K562 (cell line): Measurements from ENCODE around the gene TPK1. TPM values are rescaled to one million over a fixed set of nuclear protein-coding genes. Genes with fewer than 3 reads are reported as not detected.

ENCODE experiments used
- ATAC-seq: fragments of 200-7000 bp; cut with Tn5 transposase; 3 replicates; pipeline ENCODE4 v1.9.1; 2020; ENCODE audit warnings: moderate library complexity
- BruUV-seq: library from RNA; stranded (reverse); fragments of 400-500 nt; replicated peaks from 2 replicates; lab custom pipeline; 2021; lab: Mats Ljungman, UMichigan
- CTCF ChIA-PET: fragments of 300-600 bp; formaldehyde crosslinking; extraction: SDS; loops from one replicate; lab custom pipeline; 2021; ENCODE audit warnings: low intra/inter-chr PET ratio; lab: Yijun Ruan, JAX
- POLR2A ChIA-PET: fragments of 300-600, 350-650 bp; sonication (Branson Sonifier 250); formaldehyde crosslinking; extraction: SDS; loops from one replicate; lab custom pipeline; 2021; ENCODE audit warnings: antibody characterized with exemption, inconsistent platforms; lab: Yijun Ruan, JAX
- DNase-seq, 4 experiments: peaks; one replicate each; pipeline versions ENCODE4 v3.0.0 to v3.0.0-alpha.2; 2011 to 2018; ENCODE audit warnings: low spot score in 3 of 4, mixed read lengths in 3 of 4; ENCODE audit errors: extremely low read depth in 1 of 4
- FAIRE-seq: peaks from 2 replicates; lab custom pipeline; 2011; peaks lifted over from hg19 to GRCh38; lab: Jason Lieb, UNC
- H2AFZ ChIP-seq: 2 replicates; pipeline ENCODE4 v1.6.0; 2011; ENCODE audit warnings: low read depth, low read length, control low read depth, inconsistent platforms
- H3K27ac ChIP-seq: fragments of 200-600 bp; 3 replicates; pipeline ENCODE4 v1.8.0; 2011; ENCODE audit warnings: low read depth, mild to moderate bottlenecking, control low read depth, inconsistent platforms, low read length, moderate library complexity, mixed read lengths; ENCODE audit errors: extremely low read depth
- H3K27me3 ChIP-seq, 2 experiments: fragments of 300-600 bp in 1 of 2; 2 replicates in 1 of 2; 3 replicates in 1 of 2; pipeline versions ENCODE4 v1.6.0 to v1.8.0; 2011; ENCODE audit warnings: inconsistent platforms in 2 of 2, low read length in 2 of 2, mild to moderate bottlenecking in 1 of 2, mixed read lengths in 1 of 2, moderate library complexity in 1 of 2; ENCODE audit not compliant: control insufficient read depth in 2 of 2, insufficient read depth in 2 of 2
- H3K36me3 ChIP-seq: fragments of 300-600 bp; 3 replicates; pipeline ENCODE4 v1.8.0; 2011; ENCODE audit warnings: mild to moderate bottlenecking, low read length, inconsistent platforms; ENCODE audit not compliant: control insufficient read depth, insufficient read depth
- H3K4me1 ChIP-seq, 2 experiments: fragments of 200-600 bp in 1 of 2; replicated peaks in 1 of 2; 2 replicates in 1 of 2; 3 replicates in 1 of 2; pipeline versions ENCODE4 v1.5.1 to v1.8.0; 2011; ENCODE audit warnings: inconsistent platforms in 2 of 2, low read length in 2 of 2, mild to moderate bottlenecking in 1 of 2, mixed read lengths in 1 of 2, moderate library complexity in 1 of 2; ENCODE audit not compliant: control insufficient read depth in 2 of 2, insufficient read depth in 2 of 2
- H3K4me2 ChIP-seq: 2 replicates; pipeline ENCODE4 v1.6.1; 2011; ENCODE audit warnings: low read length, control low read depth, inconsistent platforms, mixed read lengths; ENCODE audit not compliant: insufficient read depth
- H3K4me3 ChIP-seq: fragments of 200-600 bp; sonication (generic), shearing (Covaris generic); 2 replicates; pipeline ENCODE4 v1.5.1; 2016; ENCODE audit warnings: control low read depth, inconsistent platforms
- H3K79me2 ChIP-seq: fragments of 200-600 bp; 3 replicates; pipeline ENCODE4 v1.8.0; 2011; ENCODE audit warnings: low read length, inconsistent platforms; ENCODE audit not compliant: control insufficient read depth, insufficient read depth
- H3K9ac ChIP-seq, 2 experiments: 2 replicates each; pipeline versions ENCODE4 v1.6.0 to v1.6.1; 2011; ENCODE audit warnings: low read depth in 2 of 2, low read length in 2 of 2, control low read depth in 1 of 2, inconsistent platforms in 1 of 2, mild to moderate bottlenecking in 1 of 2, mixed read lengths in 1 of 2; ENCODE audit not compliant: insufficient read depth in 1 of 2
- H3K9me1 ChIP-seq: one replicate; pipeline ENCODE4 v1.6.0; 2011; ENCODE audit warnings: inconsistent platforms, mild to moderate bottlenecking, low read length, moderate library complexity; ENCODE audit not compliant: control insufficient read depth, insufficient read depth
- H3K9me3 ChIP-seq: replicated peaks from 2 replicates; pipeline ENCODE4 v1.5.1; 2011; ENCODE audit warnings: low read depth, low read length, inconsistent platforms; ENCODE audit not compliant: control insufficient read depth, insufficient read depth
- H4K20me1 ChIP-seq: replicated peaks from 2 replicates; pipeline ENCODE4 v1.6.1; 2011; ENCODE audit warnings: low read length, inconsistent platforms, mixed read lengths; ENCODE audit not compliant: control insufficient read depth, insufficient read depth
- EHMT2 ChIP-seq: fragments of 450-650 bp; IDR thresholded peaks from 2 replicates; pipeline ENCODE4 v1.6.1; 2018; ENCODE audit warnings: antibody characterized with exemption
- ETV1 ChIP-seq: fragments of 450-650 bp; conservative IDR thresholded peaks from 2 replicates; pipeline ENCODE4 v1.6.1; 2016; ENCODE audit warnings: missing genetic modification characterization, control low read depth, low read depth, missing compliant biosample characterization
- FOXM1 ChIP-seq, 2 experiments: fragments of 450-650 bp in 1 of 2; sonication (generic) in 1 of 2; formaldehyde crosslinking in 1 of 2; IDR thresholded peaks; 2 replicates each; pipeline versions ENCODE4 v1.6.1 to v1.9.0; 2017 to 2022; ENCODE audit warnings: low read depth in 2 of 2, mild to moderate bottlenecking in 2 of 2, missing genetic modification reagents in 1 of 2, moderate library complexity in 1 of 2
- NUFIP1 ChIP-seq: fragments of 450-650 bp; IDR thresholded peaks from 2 replicates; pipeline ENCODE4 v1.6.1; 2018; ENCODE audit not compliant: partially characterized antibody
- POLR2B ChIP-seq: fragments of 450-650 bp; IDR thresholded peaks from 2 replicates; pipeline ENCODE4 v1.6.1; 2018; ENCODE audit warnings: low read depth; ENCODE audit not compliant: partially characterized antibody
- RFX1 ChIP-seq: fragments of 450-650 bp; IDR thresholded peaks from 2 replicates; pipeline ENCODE4 v1.6.1; 2016; ENCODE audit warnings: mild to moderate bottlenecking, moderate library complexity
- SMAD3 ChIP-seq: fragments of 450-650 bp; formaldehyde crosslinking; conservative IDR thresholded peaks from 2 replicates; pipeline ENCODE4 v1.4.0; 2020; ENCODE audit warnings: mild to moderate bottlenecking
- U2AF2 ChIP-seq: fragments of 200-400 bp; formaldehyde crosslinking; optimal IDR thresholded peaks from 2 replicates; pipeline ENCODE3; 2017; ENCODE audit warnings: low read depth, mild to moderate bottlenecking, low read length
- ZBTB17 ChIP-seq: fragments of 450-650 bp; formaldehyde crosslinking; IDR thresholded peaks from 2 replicates; pipeline ENCODE4 v1.4.0; 2020; ENCODE audit warnings: mild to moderate bottlenecking
- ZFP1 ChIP-seq: fragments of 450-650 bp; formaldehyde crosslinking; IDR thresholded peaks from 2 replicates; pipeline ENCODE4 v1.4.0; 2020; ENCODE audit warnings: mild to moderate bottlenecking, mixed read lengths
- ZNF347 ChIP-seq: fragments of 450-650 bp; formaldehyde crosslinking; IDR thresholded peaks from 2 replicates; pipeline ENCODE4 v1.4.0; 2020; ENCODE audit warnings: low read depth, mild to moderate bottlenecking, moderate library complexity
- WGBS: fragments of 100-300 bp; shearing (Covaris generic); methylation state at CpG from one replicate; pipeline ENCODE4 v1.1.6; 2016; ENCODE audit warnings: low coverage, mixed read lengths; ENCODE audit not compliant: insufficient coverage; ENCODE audit errors: missing lambda C conversion rate; 5-methylcytosine and 5-hydroxymethylcytosine counted together
- in situ Hi-C: fragments of 300-500 bp; cut with MboI; formaldehyde crosslinking; loops from 4 replicates; pipeline ENCODE4 v1.15.0; 2018; ENCODE audit warnings: inconsistent platforms, mixed read lengths
- intact Hi-C: fragments of 100-400 bp; cut with micrococcal nuclease; formaldehyde crosslinking; loops from 2 replicates; pipeline ENCODE4 v1.14.2; 2022
- polyA plus RNA-seq, 8 experiments: library from polyadenylated mRNA; depleted of rRNA in 4 of 8; stranded (reverse) in 5 of 8; unstranded in 3 of 8; fragments of >200 nt; fragmentation: Nextera tagmentation in 2 of 8; fragmentation: Illumina TruSeq in 1 of 8; extraction: Ambion mirVana in 2 of 8; extraction: Trizol in 1 of 8; gene quantifications; 2 replicates each; pipeline versions ENCODE4 v1.2.1 to v1.2.3, GENCODE V29; 2011 to 2014; ENCODE audit warnings: inconsistent platforms in 1 of 8, missing spikeins in 1 of 8
- total RNA-seq, 7 experiments: library from RNA; depleted of rRNA in 6 of 7; stranded (reverse); fragments of >200 nt in 6 of 7; fragmentation: Illumina TruSeq in 2 of 7; extraction: Trizol in 2 of 7; gene quantifications; 2 replicates each; pipeline versions ENCODE4 v1.2.1 to v1.2.3, GENCODE V29; 2011 to 2021; ENCODE audit warnings: low replicate concordance in 1 of 7
- TF ChIP-seq, protein P1 (sequence below): fragments of 450-650 bp; formaldehyde crosslinking; IDR thresholded peaks from 2 replicates; pipeline ENCODE4 v1.4.0; 2020; ENCODE audit warnings: mild to moderate bottlenecking
- TF ChIP-seq, protein P2 (sequence below), 2 experiments: IDR thresholded peaks in 1 of 2; conservative IDR thresholded peaks in 1 of 2; 2 replicates each; pipeline ENCODE4 v1.6.1; 2016; ENCODE audit warnings: low read depth in 2 of 2, mild to moderate bottlenecking in 1 of 2, missing compliant biosample characterization in 1 of 2, missing genetic modification characterization in 1 of 2, moderate library complexity in 1 of 2
- TF ChIP-seq, protein P3 (sequence below): fragments of 450-650 bp; IDR thresholded peaks from 2 replicates; pipeline ENCODE4 v1.6.1; 2016; ENCODE audit warnings: mild to moderate bottlenecking
- TF ChIP-seq, protein P4 (sequence below): conservative IDR thresholded peaks from 2 replicates; pipeline ENCODE4 v1.6.1; 2011; ENCODE audit warnings: low read depth, mild to moderate bottlenecking, low read length; ENCODE audit not compliant: control insufficient read depth

TPK1 gene
- total and polyA plus RNA-seq, 9 of the 15 experiments (the other 6 are each of a cell fraction or from before 2014, with no cell fraction given) = 5.1 to 16.2 (median 9.2) TPM

DNA sequence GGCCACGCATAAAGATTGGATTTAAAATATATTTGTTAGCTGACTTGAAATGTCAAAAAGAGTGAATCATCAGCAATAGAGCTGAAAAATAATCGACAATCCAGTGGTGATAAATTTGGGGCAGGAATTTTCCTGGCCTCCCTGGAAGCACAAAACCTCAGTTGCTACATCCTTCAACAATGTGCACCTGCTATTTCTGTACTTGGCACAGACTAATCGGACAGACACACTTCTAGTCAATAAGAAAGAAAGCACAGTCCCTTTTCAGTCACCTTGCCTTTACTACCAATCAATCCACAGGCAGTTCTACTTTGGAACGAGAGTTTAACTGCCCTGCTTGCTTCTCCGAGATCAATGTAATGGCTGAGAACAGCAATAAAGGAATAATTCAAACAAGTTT is 335.6 kb downstream of the TPK1 start:
- no peaks in the 10 kb centered on the region for H3K36me3 ChIP-seq
- ChIA-PET POLR2A (no interaction called here), CTCF (no interaction called here)
- H3K4me3 ChIP-seq = no peak overlapping the region
- no peak overlapping the region for H3K9ac ChIP-seq
- FAIRE-seq = no peak
- no TSS peak for BruUV-seq
- no peaks in the 10 kb centered on the region for H3K9me3 ChIP-seq
- no peaks in the 10 kb centered on the region for H3K4me1 ChIP-seq
- no peak overlapping the region for H2AFZ ChIP-seq
- in situ Hi-C loops = no loop called here
- DNase-seq = no peak
- ATAC-seq = no peak
- intact Hi-C loops = no loop called here
- no peaks in the 10 kb centered on the region for H4K20me1 ChIP-seq
- no peaks in the 10 kb centered on the region for H3K27me3 ChIP-seq
- H3K9me1 ChIP-seq = no peaks in the 10 kb centered on the region
- 1% methylated on average over 5 of the region's 5 CpGs for WGBS
- H3K79me2 ChIP-seq = no peaks in the 10 kb centered on the region
- no peak overlapping the region for H3K4me2 ChIP-seq
- H3K27ac ChIP-seq = no peak overlapping the region
- TF ChIP-seq ZNF347 (CRISPR knock-in tag) (no peak), POLR2B (no peak), ZBTB17 (no peak), ETV1 (tag) (no peak), NUFIP1 (no peak), EHMT2 (no peak), FOXM1 (IDR thresholded peaks at IDR 0.05; ENCODE audit: low read depth) (no peak), FOXM1 (CRISPR knock-in tag; IDR thresholded peaks at IDR 0.05; ENCODE audit: low read depth) (no peak), SMAD3 (CRISPR knock-in tag) (no peak), U2AF2 (no peak), ZFP1 (CRISPR knock-in tag) (no peak), RFX1 (no peak)
- TF ChIP-seq, protein P1, sequence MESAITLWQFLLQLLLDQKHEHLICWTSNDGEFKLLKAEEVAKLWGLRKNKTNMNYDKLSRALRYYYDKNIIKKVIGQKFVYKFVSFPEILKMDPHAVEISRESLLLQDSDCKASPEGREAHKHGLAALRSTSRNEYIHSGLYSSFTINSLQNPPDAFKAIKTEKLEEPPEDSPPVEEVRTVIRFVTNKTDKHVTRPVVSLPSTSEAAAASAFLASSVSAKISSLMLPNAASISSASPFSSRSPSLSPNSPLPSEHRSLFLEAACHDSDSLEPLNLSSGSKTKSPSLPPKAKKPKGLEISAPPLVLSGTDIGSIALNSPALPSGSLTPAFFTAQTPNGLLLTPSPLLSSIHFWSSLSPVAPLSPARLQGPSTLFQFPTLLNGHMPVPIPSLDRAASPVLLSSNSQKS (CRISPR knock-in tag) = no peak
- TF ChIP-seq, protein P2, sequence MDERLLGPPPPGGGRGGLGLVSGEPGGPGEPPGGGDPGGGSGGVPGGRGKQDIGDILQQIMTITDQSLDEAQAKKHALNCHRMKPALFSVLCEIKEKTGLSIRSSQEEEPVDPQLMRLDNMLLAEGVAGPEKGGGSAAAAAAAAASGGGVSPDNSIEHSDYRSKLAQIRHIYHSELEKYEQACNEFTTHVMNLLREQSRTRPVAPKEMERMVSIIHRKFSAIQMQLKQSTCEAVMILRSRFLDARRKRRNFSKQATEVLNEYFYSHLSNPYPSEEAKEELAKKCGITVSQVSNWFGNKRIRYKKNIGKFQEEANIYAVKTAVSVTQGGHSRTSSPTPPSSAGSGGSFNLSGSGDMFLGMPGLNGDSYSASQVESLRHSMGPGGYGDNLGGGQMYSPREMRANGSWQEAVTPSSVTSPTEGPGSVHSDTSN (CRISPR knock-in tag; IDR thresholded peaks at IDR 0.05; ENCODE audit: low read depth) = no peak
- TF ChIP-seq, protein P2 (tag; conservative IDR thresholded peaks at IDR 0.05; ENCODE audit: low read depth) = no peak
- TF ChIP-seq, protein P3, sequence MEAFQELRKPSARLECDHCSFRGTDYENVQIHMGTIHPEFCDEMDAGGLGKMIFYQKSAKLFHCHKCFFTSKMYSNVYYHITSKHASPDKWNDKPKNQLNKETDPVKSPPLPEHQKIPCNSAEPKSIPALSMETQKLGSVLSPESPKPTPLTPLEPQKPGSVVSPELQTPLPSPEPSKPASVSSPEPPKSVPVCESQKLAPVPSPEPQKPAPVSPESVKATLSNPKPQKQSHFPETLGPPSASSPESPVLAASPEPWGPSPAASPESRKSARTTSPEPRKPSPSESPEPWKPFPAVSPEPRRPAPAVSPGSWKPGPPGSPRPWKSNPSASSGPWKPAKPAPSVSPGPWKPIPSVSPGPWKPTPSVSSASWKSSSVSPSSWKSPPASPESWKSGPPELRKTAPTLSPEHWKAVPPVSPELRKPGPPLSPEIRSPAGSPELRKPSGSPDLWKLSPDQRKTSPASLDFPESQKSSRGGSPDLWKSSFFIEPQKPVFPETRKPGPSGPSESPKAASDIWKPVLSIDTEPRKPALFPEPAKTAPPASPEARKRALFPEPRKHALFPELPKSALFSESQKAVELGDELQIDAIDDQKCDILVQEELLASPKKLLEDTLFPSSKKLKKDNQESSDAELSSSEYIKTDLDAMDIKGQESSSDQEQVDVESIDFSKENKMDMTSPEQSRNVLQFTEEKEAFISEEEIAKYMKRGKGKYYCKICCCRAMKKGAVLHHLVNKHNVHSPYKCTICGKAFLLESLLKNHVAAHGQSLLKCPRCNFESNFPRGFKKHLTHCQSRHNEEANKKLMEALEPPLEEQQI = no peak
- TF ChIP-seq, protein P4, sequence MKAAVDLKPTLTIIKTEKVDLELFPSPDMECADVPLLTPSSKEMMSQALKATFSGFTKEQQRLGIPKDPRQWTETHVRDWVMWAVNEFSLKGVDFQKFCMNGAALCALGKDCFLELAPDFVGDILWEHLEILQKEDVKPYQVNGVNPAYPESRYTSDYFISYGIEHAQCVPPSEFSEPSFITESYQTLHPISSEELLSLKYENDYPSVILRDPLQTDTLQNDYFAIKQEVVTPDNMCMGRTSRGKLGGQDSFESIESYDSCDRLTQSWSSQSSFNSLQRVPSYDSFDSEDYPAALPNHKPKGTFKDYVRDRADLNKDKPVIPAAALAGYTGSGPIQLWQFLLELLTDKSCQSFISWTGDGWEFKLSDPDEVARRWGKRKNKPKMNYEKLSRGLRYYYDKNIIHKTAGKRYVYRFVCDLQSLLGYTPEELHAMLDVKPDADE = no peak
